GM18498 (cell line): Measurements from ENCODE around the gene ZCWPW1.

Experiments
- ATAC-seq: cut with Tn5 transposase; IDR thresholded peaks from one replicate; pipeline ENCODE4 v1.9.1; 2021; ENCODE audit warnings: mild to moderate bottlenecking, moderate library complexity; ENCODE audit not compliant: unreplicated experiment

Gene ZCWPW1

GRCh38 chr7:100432621-100433275, 4.2 kb upstream of the ZCWPW1 start:
- ATAC-seq, result no peak

- ATAC-seq, result no peak
Measured at GRCh38 chr7:100432053-100432452, 3.5 kb upstream of the ZCWPW1 start.

GRCh38 chr7:100431286-100431735, 2.8 kb upstream of the ZCWPW1 start:
- ATAC-seq, result no peak

- ATAC-seq, result no peak
Measured at GRCh38 chr7:100430493-100431285, 2.2 kb upstream of the ZCWPW1 start.

- ATAC-seq, result peak; percentile 43
Measured at GRCh38 chr7:100429637-100430492, 1.4 kb upstream of the ZCWPW1 start, which contains the start of gene MEPCE. Gene MEPCE, plus strand, starts transcription at chr7:100429831. Its CDS starts 188 bp downstream, at chr7:100430019.

- ATAC-seq, result peak; percentile 51
Measured at GRCh38 chr7:100428967-100429636, 599 bp upstream of the ZCWPW1 start.

- no peak for ATAC-seq
Measured at GRCh38 chr7:100427762-100428198, 723 bp downstream of the ZCWPW1 start.

- ATAC-seq, result no peak
Measured at GRCh38 chr7:100426516-100426915, 2.0 kb downstream of the ZCWPW1 start.

- ATAC-seq, result no peak
Measured at GRCh38 chr7:100425347-100425746, 3.2 kb downstream of the ZCWPW1 start.

GRCh38 chr7:100423315-100423714, 5.2 kb downstream of the ZCWPW1 start:
- ATAC-seq, result no peak

GRCh38 chr7:100419660-100420226, 8.8 kb downstream of the ZCWPW1 start:
- no peak for ATAC-seq

- no peak for ATAC-seq
Measured at GRCh38 chr7:100418930-100419659, 9.4 kb downstream of the ZCWPW1 start.

GRCh38 chr7:100415448-100415847, 13.1 kb downstream of the ZCWPW1 start:
- no peak for ATAC-seq

- no peak for ATAC-seq
Measured at GRCh38 chr7:100413889-100414288, 14.6 kb downstream of the ZCWPW1 start.

- ATAC-seq, result no peak
Measured at GRCh38 chr7:100413346-100413745, 15.2 kb downstream of the ZCWPW1 start.

- no peak for ATAC-seq
Measured at GRCh38 chr7:100411101-100411500, 17.4 kb downstream of the ZCWPW1 start.

GRCh38 chr7:100407285-100408180, 21.0 kb downstream of the ZCWPW1 start:
- peak; percentile 59 for ATAC-seq

- ATAC-seq, result no peak
Measured at GRCh38 chr7:100406767-100407166, 21.7 kb downstream of the ZCWPW1 start.

GRCh38 chr7:100402241-100402640, 26.3 kb downstream of the ZCWPW1 start:
- ATAC-seq, result no peak
